Right cardiac atrium (tissue), 5 donors: ENCODE results near the gene MYO5C. TPM values are rescaled to one million over a fixed set of nuclear protein-coding genes. Genes with fewer than 3 reads are reported as not detected.
"Not testable (repeated sequence)": the region's sequence is repeated elsewhere in the genome, so short reads cannot be mapped to it uniquely, and the experiment has no call there.

Source experiments
- ATAC-seq, 2 donors: fragments of 200-7000 bp; cut with Tn5 transposase; one replicate each; pipeline versions ENCODE4 v1.8.0 to v1.9.1; 2020; ENCODE audit warnings: moderate library complexity in 2 of 2, mild to moderate bottlenecking in 1 of 2
- DNase-seq, 3 donors: peaks; one replicate each; pipeline ENCODE4 v3.0.0-alpha.2; 2020
- H3K27ac ChIP-seq: one replicate; pipeline ENCODE4 v1.5.1; 2013; ENCODE audit warnings: mild to moderate bottlenecking, low read length, control low read depth, moderate library complexity
- H3K27me3 ChIP-seq: one replicate; pipeline ENCODE4 v1.6.1; 2013; ENCODE audit not compliant: control insufficient read depth, insufficient read depth
- H3K4me1 ChIP-seq: one replicate; pipeline ENCODE4 v1.6.1; 2013; ENCODE audit warnings: low read length; ENCODE audit not compliant: control insufficient read depth, insufficient read depth
- H3K4me3 ChIP-seq: one replicate; pipeline ENCODE4 v1.5.1; 2013; ENCODE audit warnings: low read length, control low read depth
- H3K9me3 ChIP-seq: one replicate; pipeline ENCODE4 v1.6.1; 2013; ENCODE audit warnings: low read length; ENCODE audit not compliant: control insufficient read depth
- WGBS: extraction: QIAGEN DNeasy Blood & Tissue Kit; methylation state at CpG from one replicate; pipeline ENCODE4 v1.1.7; 2013; 5-methylcytosine and 5-hydroxymethylcytosine counted together
- intact Hi-C, 4 donors: fragments of 100-400 bp; cut with DNase I; formaldehyde crosslinking; loops; one replicate each; pipeline versions ENCODE4 v1.11.0 to v1.14.0; 2022 to 2023
- polyA plus RNA-seq: library from polyadenylated mRNA; stranded (reverse); fragments of 200-250 nt; gene quantifications from one replicate; pipeline ENCODE4 v1.2.3, GENCODE V29; 2013
- total RNA-seq, 4 donors: library from RNA; stranded (reverse); fragmentation: NEBNext Ultra II Directional; extraction: Animal tissue kit (Norgen Biotek cat#: 25700); gene quantifications; one replicate each; pipeline ENCODE4 v1.2.1, GENCODE V29; 2021
- donor health status: healthy with polysubstance abuse.
- donor health status: DM: no; HTN: yes; CAD: no.
- donor health status: DM: no; HTN: no; CAD: no.
- donor health status: DM: no; HTN: yes; CAD: no; lungs with severe emphysema.
- donor health status: DM: yes; HTN: yes; CAD: no.

The MYO5C gene
- total and polyA plus RNA-seq, 5 donors, result 1.6 to 9.2 (median 4.4) TPM

DNA sequence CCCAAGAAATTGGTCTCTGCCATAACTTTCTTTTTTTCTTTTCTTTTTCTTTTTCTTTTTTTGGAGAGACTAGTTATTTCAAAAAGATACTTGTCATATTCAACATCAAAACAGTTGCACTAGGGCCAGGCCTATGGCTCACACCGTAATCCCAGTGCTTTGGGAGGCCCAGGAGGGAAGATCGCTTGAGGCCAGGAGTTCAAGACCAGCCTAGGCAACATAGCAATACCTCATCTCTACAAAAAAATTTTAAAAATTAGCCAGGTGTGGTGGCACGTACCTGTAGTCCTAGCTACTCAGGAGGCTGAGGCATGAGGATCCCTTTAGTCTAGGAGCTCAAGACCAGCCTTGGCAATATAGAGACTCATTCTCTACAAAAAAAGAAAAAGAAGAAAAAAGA, 55.4 kb downstream of the MYO5C start:
- ATAC-seq, result no peak
- 94% methylated on average over 3 of the region's 3 CpGs for WGBS

DNA sequence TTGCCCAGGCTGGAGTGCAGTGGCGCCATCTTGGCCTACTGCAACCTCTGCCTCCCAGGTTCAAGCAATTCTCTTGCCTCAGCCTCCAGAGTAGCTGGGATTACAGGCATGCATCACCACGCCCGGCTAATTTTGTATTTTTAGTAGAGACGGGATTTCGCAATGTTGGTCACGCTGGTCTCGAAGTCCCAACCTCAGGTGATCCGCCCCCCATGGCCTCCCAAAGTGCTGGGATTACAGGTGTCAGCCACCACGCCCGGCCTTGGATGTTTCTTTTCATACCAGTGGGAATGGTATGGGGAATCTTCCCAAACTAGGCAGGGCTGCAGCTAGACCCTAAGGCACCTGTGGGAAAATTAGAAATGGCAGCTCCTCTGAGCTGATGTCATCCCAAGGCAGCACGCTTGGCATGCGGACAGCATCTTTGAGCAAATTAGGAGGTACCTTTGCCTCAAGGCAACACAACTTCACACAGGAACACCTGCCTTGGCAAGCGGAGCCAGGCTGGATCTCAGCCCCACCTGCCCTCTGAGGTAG, 56.5 kb downstream of the MYO5C start:
- WGBS, result 94% methylated on average over 13 of the region's 13 CpGs
- H3K27ac ChIP-seq, H3K4me1 ChIP-seq, H3K27me3 ChIP-seq, H3K4me3 ChIP-seq, DNase-seq, ATAC-seq, intact Hi-C loops, H3K9me3 ChIP-seq: not testable (repeated sequence)

More for the DNA sequence above, 55.4 kb downstream of the MYO5C start:
- Histone ChIP-seq H3K27me3 (no peaks in the 10 kb centered on the region), H3K27ac (no peak overlapping the region), H3K4me3 (no peak overlapping the region), H3K4me1 (no peaks in the 10 kb centered on the region), H3K9me3 (no peaks in the 10 kb centered on the region)
- intact Hi-C loops, result no loop called here
- no peak for DNase-seq

DNA sequence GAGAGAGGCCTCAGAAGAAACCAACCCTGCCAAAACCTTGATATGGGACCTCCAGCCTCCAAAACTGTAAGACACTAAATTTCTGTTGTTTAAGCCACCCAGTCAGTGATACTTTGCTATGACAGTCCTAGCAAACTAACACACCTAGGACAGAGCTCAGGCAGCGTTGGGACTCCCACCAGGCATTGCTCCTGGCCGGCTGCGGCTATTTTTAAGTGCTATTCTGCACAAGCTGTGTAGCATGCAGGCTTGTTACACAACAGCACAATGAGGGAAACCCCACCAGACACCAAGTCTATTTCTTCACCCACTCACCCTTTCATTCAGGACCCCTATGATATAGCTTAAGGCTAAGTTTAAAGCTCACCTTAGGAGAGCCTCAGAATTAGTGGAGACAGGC, 57.5 kb downstream of the MYO5C start:
- Histone ChIP-seq H3K9me3 (no peaks in the 10 kb centered on the region), H3K4me1 (peaks cover 4% of the 10 kb centered on the region), H3K27me3 (no peaks in the 10 kb centered on the region), H3K27ac (no peak overlapping the region), H3K4me3 (no peak overlapping the region)
- DNase-seq (no peak), ATAC-seq (no peak)
- intact Hi-C loops, result no loop called here
- 81% methylated on average over 3 of the region's 3 CpGs for WGBS

DNA sequence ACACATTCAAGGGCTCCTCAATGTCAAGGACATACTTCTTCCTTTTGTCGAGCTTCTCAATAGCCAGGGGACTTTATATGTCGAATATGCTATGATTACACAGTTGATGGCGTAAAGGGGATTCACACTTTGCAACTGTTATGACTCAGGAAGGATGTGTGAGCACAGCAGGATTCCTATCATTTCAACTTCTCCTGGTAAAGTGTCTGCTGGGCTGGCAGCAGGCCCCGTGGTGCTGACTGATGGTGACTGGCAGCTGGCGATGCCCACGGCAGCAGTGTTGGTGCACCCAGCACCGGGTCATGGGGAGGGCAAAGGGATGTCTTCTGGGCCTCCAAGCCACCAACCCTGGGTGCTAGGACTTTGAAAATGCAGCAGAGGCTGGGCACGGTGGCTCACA, 59.6 kb downstream of the MYO5C start:
- DNase-seq, result peak; percentile 46 to 81 (median 69)
- H3K27ac ChIP-seq, result peak overlapping the region; percentile 19
- peak; percentile 73 to 75 for ATAC-seq
- H3K27me3 ChIP-seq, result no peaks in the 10 kb centered on the region
- intact Hi-C loops, result no loop called here
- no peaks in the 10 kb centered on the region for H3K9me3 ChIP-seq
- 60% methylated on average over 8 of the region's 8 CpGs for WGBS
- no peak overlapping the region for H3K4me3 ChIP-seq
- H3K4me1 ChIP-seq, result peaks cover 4% of the 10 kb centered on the region

DNA sequence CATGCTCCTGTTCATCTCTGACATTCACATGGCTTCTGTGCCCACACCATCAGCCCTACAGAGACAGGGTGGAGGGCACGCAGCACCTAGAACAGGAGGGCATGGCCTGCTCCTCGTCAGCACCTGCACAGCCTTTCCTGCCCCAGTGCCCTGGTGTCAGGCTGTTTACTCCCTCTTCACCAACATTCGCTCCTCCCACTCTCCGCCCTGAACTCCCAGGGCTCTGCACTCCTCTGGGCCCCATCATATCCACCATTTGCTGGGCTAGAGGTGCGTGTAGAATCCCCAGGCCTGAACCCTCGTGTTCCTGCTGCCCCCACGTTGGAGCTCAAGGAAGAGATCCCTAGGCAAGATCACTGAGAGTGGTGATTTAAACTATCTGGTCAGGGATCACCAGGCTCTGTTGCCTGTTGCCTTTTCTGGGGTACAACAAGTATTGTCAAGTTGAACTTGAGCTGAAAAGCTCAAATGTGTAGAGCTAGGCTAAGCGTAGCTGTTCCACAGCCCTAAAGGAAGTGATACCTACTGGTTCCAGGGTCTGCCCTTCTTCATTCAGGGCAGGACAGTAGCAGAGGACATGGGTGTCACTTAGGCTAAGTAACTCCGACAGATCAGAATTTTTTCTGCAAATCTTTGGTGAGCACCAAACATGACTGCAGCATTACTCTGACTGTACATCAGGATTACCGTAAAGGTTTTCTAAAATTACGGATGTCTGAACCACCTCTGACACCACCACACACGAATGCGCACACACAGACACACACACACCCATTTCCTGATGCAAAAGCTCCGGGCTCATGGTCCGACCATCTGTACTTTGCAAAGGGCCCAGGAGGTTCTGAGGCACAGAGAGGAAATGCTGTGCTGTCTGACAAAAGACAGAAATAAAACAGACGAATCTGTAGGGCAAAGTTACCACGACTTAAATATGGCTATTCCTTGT, 60.7 kb downstream of the MYO5C start:
- 63% methylated on average over 17 of the region's 17 CpGs for WGBS
- H3K4me3 ChIP-seq, result no peak overlapping the region
- peak overlapping the region; percentile 43 for H3K27ac ChIP-seq
- peak in 1 of 2 donors; percentile 19 for ATAC-seq
- intact Hi-C loops, result no loop called here
- DNase-seq, result no peak
- H3K4me1 ChIP-seq, result peaks cover 4% of the 10 kb centered on the region
- no peaks in the 10 kb centered on the region for H3K27me3 ChIP-seq
- no peaks in the 10 kb centered on the region for H3K9me3 ChIP-seq

DNA sequence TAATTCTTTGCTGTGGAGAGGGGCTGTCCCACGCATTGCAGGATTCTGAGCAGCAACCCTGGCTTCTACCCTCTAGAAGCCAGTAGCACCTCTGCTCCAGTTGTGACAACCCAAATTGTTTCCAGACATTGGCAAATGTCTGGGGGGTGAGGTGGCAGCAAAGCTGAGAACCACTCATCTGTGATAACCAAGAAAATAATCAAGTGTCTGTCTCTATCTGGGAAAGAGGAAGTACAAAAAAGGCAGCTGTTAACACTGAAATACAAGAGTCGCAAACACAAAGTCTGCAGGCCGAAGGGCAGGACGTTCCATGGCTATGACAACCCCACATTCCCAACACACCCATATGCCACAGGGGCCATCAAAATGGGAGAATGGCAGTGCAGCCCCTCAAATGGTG, 62.2 kb downstream of the MYO5C start:
- H3K4me1 ChIP-seq, result peaks cover 4% of the 10 kb centered on the region
- DNase-seq, result no peak
- 29% methylated on average over 4 of the region's 4 CpGs for WGBS
- no peak overlapping the region for H3K4me3 ChIP-seq
- H3K9me3 ChIP-seq, result no peaks in the 10 kb centered on the region
- intact Hi-C loops, result no loop called here
- H3K27me3 ChIP-seq, result no peaks in the 10 kb centered on the region
- H3K27ac ChIP-seq, result peak overlapping the region; percentile 25
- ATAC-seq, result peak; percentile 33 to 52

DNA sequence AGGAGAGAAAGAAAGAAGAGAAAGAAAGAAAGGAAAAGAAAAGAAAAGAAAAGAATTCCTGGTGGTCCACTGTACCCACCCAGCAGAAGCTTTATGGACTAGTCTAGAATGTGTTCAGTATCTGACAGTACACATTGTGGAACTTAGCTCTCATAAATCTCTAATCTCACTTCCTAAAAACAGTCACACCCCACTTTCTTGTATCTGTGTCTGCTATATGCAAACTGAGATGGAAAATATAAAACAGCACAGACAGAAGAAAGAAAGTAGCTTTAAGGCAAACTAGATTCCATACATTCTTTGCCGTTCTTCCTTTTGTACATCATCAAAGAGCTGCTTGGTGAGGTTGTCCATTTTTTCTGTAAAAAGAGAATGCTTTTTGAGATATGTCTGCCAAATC, 63.3 kb downstream of the MYO5C start:
- intact Hi-C loops, result no loop called here
- DNase-seq, result no peak

DNA sequence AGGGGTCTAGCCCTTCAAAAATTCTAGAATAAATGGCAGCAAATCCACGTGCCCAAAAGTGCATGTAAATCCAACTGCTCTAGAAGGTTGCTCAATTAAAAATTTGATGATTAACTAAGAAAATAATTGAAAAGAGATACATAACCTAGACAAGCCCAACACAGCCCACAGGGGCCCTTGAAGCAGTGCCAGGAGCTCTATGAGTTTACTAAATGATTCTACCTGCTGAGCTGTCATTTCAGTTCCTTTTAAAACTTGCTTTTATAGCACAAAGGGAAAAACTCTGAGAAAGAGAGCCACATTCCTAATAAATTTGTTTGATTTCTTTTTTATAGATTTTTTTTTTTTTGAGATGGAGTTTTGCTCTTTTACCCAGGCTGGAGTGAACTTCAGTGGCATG, 65.5 kb downstream of the MYO5C start:
- Histone ChIP-seq H3K27me3 (no peaks in the 10 kb centered on the region), H3K4me3 (no peak overlapping the region), H3K4me1 (peaks cover 4% of the 10 kb centered on the region), H3K9me3 (no peaks in the 10 kb centered on the region), H3K27ac (no peak overlapping the region)
- DNase-seq (no peak), ATAC-seq (no peak)
- intact Hi-C loops, result no loop called here
- WGBS, result 84% methylated on average over 1 of the region's 1 CpG

More for the DNA sequence above, 63.3 kb downstream of the MYO5C start:
- Histone ChIP-seq H3K4me1 (peaks cover 4% of the 10 kb centered on the region), H3K9me3 (no peaks in the 10 kb centered on the region), H3K27ac (no peak overlapping the region), H3K4me3 (no peak overlapping the region), H3K27me3 (no peaks in the 10 kb centered on the region)
- WGBS, result 35% methylated on average over 1 of the region's 1 CpG
- ATAC-seq, result no peak

DNA sequence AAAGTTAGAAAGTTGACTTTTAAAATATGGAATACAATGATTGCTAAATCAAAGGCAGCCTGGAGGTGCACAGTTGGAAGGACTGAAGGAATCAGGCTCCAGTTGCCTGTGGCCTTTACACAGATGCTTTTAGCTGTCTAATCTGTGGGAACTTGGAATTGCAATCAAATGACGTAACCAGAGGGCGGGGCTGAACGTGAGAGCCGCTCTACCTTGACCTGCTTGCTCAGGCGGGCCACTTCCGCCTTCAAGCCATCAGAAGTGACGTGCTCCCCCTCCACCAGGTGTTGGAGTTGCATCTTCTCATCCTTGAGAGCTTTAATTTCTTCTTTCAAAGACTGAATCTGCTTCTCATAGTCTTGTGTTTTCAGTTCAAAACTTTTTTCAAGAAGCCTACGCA, 66.7 kb downstream of the MYO5C start:
- intact Hi-C loops, result no loop called here
- H3K9me3 ChIP-seq, result no peaks in the 10 kb centered on the region
- H3K27me3 ChIP-seq, result no peaks in the 10 kb centered on the region
- peaks cover 4% of the 10 kb centered on the region for H3K4me1 ChIP-seq
- DNase-seq (no peak), ATAC-seq (no peak)
- no peak overlapping the region for H3K4me3 ChIP-seq
- no peak overlapping the region for H3K27ac ChIP-seq
- 61% methylated on average over 8 of the region's 8 CpGs for WGBS

DNA sequence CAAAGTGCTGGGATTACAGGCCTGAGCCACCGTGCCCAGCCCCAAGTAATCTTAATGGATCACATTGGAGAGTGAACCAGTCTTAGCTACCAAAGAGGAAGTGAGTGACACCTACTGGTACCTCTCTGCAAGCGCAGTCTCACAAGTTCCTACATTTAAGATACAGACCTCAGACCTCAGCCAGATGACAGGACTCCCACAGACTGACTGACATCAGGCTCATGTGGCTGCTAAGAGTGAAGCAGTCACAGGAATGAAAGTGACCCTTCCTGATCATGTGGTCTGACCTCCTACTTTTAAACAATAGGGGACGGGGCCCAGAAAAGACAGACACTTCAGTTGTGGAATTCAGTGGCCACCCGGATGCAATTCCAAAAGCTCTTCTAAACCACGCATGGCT, 68.1 kb downstream of the MYO5C start:
- 42% methylated on average over 5 of the region's 5 CpGs for WGBS
- no peaks in the 10 kb centered on the region for H3K9me3 ChIP-seq
- H3K27me3 ChIP-seq, result no peaks in the 10 kb centered on the region
- intact Hi-C loops, result no loop called here
- ATAC-seq, result peak; percentile 83 to 89
- no peaks in the 10 kb centered on the region for H3K4me1 ChIP-seq
- DNase-seq, result peak in 2 of 3 donors; percentile 55 to 78
- H3K4me3 ChIP-seq, result no peak overlapping the region
- no peak overlapping the region for H3K27ac ChIP-seq

DNA sequence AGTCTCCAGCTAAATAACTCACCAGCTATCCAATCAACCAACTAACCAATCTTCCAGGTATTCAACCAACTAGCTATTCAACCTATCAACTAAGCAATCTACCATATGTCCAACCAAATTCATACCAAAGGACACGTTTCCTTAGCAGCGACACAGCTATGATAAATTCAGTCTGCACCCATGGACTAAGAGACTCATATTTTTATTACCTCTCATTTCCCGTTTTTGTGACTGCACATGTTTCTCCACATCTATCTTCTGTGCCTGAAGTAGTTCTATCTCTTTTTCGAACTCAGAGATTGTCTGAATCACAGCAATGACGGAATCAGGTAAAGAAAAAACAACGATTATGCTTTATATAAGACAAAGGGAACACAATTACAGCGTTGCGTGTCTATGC, 70.4 kb downstream of the MYO5C start:
- WGBS, result 88% methylated on average over 8 of the region's 8 CpGs
- Histone ChIP-seq H3K27ac (no peak overlapping the region), H3K9me3 (no peaks in the 10 kb centered on the region), H3K27me3 (no peaks in the 10 kb centered on the region), H3K4me1 (no peaks in the 10 kb centered on the region), H3K4me3 (no peak overlapping the region)
- no peak for DNase-seq
- no peak for ATAC-seq
- intact Hi-C loops, result no loop called here
